Diencephalon (tissue), 1 donor: ENCODE results near the gene ARPC1A. TPM values are rescaled to one million over a fixed set of nuclear protein-coding genes. Genes with fewer than 3 reads are reported as not detected.

Experiments used
- total RNA-seq: library from RNA; depleted of rRNA; stranded (reverse); fragments of >200 nt; gene quantifications from one replicate; pipeline ENCODE4 v1.2.3, GENCODE V29; 2014

ARPC1A gene
- 99.9 TPM for total RNA-seq

GRCh38 chr7:99325592-99326407, at the start of gene ARPC1A:
ARPC1A (plus strand) TSS chr7:99325898; CDS start chr7:99333354, 7,456 bp downstream.

DNA sequence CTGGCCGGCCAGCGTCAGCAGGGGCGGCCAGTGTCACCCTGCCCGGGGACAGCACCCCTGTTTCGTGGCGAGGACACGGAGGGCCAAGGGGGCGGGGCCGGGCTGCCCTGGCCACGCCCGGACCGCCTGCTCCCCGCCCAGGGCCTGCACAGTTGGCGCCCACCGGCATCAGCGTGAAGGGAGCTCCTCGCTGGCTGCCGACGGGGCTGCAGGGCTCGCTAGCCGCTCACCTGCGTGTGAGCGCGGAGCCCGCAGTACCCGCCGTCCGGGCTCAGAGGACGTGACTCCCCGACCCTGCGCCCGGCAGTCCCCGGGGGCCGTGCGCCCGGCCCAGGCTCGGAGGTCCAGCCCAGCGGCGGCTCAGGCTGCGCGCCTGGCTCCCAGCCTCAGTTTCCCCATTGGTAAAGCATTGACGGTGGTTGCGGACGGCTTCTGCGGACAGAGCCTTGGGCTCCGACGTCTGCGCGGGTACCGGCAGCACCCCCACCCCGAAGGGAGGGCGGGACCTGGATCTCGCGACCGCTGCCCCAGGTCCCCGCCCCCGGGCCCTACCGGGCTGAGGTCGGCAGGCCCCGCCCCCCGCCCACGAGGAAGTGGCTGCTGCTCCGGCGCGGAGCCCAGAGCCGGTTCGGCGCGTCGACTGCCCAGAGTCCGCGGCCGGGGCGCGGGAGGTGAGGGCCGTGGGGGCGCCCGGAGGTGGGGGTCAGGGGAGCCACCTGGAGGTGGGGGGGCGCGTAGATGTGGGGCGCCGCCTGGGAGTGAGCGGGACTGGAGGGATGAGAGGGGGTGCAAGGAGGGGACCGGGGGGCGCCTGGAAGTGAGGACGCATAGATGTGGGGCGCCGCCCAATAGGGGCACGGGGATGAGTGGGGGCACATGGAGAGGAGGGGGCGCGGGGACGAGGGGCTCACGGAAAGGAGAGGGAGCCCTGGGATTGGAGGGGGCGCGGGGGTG, 48.7 kb downstream of the ARPC1A start, which contains the start of gene ARPC1B:
TSS of gene ARPC1B (plus strand) at position 620 of the 954 bp plus-strand sequence. CDS start 10,985 bp downstream, outside the sequence.

DNA sequence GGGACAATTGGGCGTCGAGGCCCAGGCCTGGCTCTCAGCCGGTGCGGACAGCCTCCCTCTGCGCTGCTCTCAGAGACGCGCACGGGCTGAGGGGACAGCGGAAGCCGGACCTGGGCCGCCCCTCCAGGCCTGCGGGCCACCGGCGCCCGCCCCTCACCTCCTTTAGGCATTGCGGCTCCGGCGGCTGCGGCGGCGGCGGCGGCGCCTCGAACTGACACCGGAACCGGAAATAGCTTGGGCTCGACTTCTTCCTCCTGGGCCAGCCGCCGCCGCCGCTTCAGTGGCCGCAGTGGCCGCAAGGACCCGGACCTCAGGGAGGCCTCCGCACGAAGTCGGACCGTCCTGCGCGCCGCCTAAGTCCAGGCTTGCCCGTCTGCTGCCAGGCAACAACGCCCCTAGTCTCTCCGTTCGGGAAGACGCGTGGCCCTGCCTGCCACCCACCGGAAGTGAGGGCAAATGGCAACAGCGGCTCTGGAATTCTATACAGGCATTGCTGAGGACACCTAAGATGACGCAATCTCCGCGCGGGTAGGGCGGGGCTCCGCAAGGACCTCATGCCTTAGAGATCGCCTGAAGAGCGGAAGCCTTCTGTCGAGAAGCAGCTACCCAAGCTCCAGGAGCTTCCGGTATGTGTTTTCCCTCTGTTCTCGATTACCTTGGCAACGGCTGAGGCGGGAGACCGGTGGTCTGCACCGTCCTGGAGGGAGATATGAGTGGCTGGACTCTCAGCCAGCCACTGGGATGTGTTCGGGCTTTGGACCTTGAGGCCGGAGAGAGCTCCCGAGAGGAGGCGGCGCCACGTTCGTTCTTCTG, 82.9 kb downstream of the ARPC1A start, which contains the start of the genes BUD31 and PDAP1:
TSS of gene BUD31 (plus strand) at position 591 of the 813 bp plus-strand sequence. CDS start 2,124 bp downstream, outside the sequence.
TSS of gene PDAP1 (minus strand) at position 219 of the 813 bp plus-strand sequence. CDS start at position 170, 49 bp downstream.

Other genes with a start within 250 kb of the ARPC1A start
- 33.2 TPM for gene SMURF1, start 181.8 kb upstream of the ARPC1A start, total RNA-seq
- gene KPNA7, start 117.8 kb upstream of the ARPC1A start, total RNA-seq = not detected
- gene MYH16, start 53.1 kb upstream of the ARPC1A start, total RNA-seq = not detected
- 22.6 TPM for gene ARPC1B, start 48.8 kb downstream of the ARPC1A start, total RNA-seq
- gene PDAP1, start 82.7 kb downstream of the ARPC1A start, total RNA-seq = 25.8 TPM
- gene BUD31, start 83.1 kb downstream of the ARPC1A start, total RNA-seq = 84.4 TPM
- gene PTCD1, start 112.9 kb downstream of the ARPC1A start, total RNA-seq = 7.2 TPM
- gene CPSF4, start 113.0 kb downstream of the ARPC1A start, total RNA-seq = 27.0 TPM
- gene ATP5MF, start 140.3 kb downstream of the ARPC1A start, total RNA-seq = 348 TPM
- gene ZNF789, start 147.0 kb downstream of the ARPC1A start, total RNA-seq = 26.5 TPM
- gene ZNF394, start 174.4 kb downstream of the ARPC1A start, total RNA-seq = 28.8 TPM
- gene ZKSCAN5, start 178.8 kb downstream of the ARPC1A start, total RNA-seq = 16.8 TPM
- 17.5 TPM for gene FAM200A, start 226.2 kb downstream of the ARPC1A start, total RNA-seq
- 88.3 TPM for gene ZNF655, start 232.7 kb downstream of the ARPC1A start, total RNA-seq